Stimulated activated naive CD4-positive, alpha-beta T cell treated with Interleukin-2 at 50 U/mL for 16 hours (primary cell): Measurements from ENCODE around the gene ADAM30.

ENCODE experiments used
- DNase-seq: peaks from one replicate; lab custom pipeline; 2025; lab: John Stamatoyannopoulos, UW

ADAM30 gene

GRCh38 chr1:119896303-119896702, at the start of gene ADAM30:
Gene ADAM30, minus strand, starts transcription at chr1:119896515. Its CDS starts 179 bp downstream, at chr1:119896336.
- no peak for DNase-seq

DNA sequence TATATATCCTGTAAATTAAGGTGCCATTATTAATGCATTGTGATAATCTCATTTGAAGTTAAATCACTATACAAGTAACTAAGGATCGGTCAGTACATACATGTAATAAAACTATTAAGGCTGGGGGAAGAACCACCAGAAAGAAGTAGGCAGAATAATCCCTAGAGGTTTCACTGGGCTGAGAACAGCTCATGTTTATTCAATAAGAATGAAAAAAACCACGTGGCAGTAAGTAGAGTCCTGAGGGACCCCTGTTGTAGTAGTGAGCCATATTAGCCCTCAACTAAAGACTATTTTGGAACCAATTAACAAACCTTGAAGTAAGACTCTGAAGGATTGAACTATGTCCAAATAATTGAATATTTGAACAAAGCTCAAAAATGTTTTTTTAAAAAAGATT, 46.9 kb upstream of the ADAM30 start:
- DNase-seq, result no peak

DNA sequence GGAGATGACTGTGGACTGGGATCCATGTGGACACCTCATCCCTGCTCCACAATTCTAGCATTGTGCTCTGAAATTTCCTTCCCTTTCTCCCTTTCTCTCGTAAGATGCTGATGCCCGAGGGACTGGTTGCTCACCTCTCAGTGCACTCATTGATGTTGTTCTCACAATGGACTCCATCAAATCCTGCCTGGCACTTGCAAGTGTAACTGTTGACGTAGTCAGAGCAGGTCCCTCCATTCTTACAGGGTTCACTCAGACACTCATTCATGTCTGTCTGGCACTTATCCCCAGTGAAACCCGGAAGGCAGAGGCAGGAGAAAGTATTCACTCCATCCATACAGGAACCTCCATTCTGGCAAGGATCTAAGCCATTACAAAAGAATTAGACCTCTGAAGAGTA, 45.1 kb upstream of the ADAM30 start:
- DNase-seq, result no peak

DNA sequence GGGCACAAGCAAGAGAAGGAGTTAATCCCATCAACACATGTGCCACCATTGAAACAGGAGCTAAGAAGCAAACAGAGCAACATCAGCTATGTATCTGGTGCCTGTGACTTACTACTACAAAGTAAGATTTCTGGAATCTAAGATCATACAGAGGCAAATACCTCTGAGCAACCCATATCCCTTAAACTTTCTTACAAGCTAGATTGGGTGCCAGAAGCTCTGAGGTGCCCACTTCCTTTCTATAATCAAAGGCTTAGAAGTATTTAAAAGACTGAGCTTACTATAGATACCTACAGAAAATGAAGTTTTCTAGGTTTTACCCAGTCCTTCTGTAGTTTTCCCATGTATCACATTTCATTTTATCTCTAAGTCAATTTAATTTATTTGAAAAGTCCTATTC, 44.4 kb upstream of the ADAM30 start:
- DNase-seq, result no peak

DNA sequence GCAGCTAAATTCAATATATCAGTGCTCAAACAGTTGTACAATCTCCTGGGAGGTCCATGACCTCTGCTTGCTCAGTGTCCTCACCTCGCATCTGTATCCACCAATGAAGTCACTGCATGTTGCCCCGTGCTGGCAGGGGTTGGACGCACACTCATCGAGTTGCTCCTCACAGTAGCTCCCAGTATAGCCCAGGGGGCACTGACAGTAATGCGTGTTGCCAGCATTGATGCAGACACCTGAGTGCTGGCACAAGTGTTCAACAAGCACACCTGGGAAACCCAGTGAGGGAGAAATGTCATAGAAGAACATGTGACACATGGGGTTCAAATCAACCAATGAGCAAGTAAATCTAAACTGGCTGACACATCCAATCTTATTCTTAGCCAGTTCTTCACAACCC, 40.9 kb upstream of the ADAM30 start:
- DNase-seq, result no peak

- DNase-seq, result no peak
Observed at GRCh38 chr1:119935915-119936314, 39.6 kb upstream of the ADAM30 start.

GRCh38 chr1:119935373-119935772, 39.1 kb upstream of the ADAM30 start:
- no peak for DNase-seq

GRCh38 chr1:119933397-119933796, 37.1 kb upstream of the ADAM30 start:
- DNase-seq, result no peak

DNA sequence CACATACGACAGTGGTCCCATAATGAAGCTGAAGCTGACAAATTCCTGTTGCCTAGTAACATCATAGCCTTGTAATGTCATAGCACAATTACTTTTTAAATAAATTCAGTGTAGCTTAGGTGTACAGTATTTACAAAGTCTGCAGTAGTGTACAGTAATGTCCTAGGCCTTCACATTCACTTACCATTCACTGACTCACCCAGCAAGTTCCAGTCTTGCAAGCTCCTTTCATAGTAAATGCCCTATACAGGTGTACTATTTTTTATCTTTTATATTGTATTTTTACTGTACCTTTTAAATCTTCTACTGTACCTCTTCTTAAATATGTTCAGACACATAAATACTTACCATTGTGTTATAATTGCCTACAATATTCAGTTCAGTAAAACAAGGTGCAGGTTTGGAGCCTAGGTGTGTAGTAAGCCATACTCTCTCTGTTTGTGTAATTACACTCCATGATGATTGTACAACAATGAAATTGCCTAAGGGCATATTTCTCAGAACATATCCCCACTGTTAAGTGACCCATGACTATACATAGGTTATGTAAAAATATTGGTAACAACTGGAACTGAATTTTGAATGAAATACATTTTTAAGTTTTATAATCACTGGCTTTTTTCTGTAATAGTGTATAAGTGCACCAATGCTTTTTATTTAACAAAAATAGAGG, 33.5 kb upstream of the ADAM30 start:
- DNase-seq, result no peak

DNA sequence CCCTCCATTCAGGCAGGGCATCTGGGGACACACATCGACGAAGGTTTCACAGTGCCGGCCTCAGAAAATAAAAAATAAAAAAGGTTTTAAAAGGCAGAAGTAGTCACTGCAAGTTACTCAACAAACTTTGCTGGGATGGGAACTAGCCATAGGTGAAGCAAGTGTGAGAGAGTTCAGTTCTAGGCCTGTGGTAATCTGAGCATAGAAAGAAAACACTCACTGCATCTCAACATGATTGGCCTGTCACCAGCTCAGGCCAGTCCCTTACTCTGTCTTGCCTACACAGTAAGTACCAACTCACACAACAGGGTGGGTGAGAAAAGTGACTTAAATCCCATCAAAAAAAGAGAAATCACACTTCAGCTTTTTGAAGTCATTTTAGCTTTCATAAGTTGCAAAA, 30.2 kb upstream of the ADAM30 start:
- DNase-seq, result no peak

DNA sequence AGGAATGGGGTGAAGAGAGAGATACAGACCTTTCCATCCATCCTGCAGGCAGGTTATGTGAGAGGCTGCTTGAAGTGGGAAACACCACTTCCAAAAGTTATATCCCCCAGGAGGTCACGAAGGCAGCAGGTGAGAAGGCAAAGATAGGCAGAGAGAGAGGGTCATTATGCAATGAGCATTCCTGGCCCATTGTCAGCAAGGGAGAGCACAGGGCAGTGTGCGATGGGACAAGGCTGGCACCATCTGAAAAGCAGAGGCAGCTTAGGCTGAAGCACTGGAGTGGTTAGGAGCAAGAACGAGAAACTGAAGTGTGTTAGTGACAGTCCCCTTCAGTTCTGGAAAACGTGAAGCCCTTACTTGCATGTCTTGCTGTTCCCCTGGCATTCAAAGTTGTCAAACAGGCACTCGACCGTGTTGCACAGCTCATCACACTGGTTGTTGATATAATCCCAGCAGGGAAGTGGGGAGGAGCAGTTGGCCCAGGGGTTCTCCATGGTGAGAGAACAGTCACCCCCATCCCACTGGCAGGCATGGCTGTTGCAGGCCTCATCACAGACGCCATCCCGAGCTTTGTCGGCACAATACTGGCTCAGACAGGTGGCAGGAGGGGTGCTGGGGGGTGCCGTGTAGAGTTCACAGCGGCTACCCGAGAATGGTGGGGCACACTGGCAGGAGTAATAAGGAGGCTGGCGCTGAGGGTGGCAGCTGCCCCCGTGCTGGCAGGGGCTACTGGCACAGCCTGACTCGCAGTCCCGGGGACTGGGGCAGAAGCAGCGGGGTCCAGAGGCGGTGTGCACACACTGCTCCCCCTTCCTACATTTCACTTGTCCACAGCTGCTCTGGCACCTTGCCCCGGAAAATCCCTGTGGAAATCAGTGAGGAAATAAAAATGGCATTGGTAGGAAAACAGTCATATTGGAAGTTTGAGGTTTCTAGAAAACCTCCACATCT, 28.9 kb upstream of the ADAM30 start:
- no peak for DNase-seq

DNA sequence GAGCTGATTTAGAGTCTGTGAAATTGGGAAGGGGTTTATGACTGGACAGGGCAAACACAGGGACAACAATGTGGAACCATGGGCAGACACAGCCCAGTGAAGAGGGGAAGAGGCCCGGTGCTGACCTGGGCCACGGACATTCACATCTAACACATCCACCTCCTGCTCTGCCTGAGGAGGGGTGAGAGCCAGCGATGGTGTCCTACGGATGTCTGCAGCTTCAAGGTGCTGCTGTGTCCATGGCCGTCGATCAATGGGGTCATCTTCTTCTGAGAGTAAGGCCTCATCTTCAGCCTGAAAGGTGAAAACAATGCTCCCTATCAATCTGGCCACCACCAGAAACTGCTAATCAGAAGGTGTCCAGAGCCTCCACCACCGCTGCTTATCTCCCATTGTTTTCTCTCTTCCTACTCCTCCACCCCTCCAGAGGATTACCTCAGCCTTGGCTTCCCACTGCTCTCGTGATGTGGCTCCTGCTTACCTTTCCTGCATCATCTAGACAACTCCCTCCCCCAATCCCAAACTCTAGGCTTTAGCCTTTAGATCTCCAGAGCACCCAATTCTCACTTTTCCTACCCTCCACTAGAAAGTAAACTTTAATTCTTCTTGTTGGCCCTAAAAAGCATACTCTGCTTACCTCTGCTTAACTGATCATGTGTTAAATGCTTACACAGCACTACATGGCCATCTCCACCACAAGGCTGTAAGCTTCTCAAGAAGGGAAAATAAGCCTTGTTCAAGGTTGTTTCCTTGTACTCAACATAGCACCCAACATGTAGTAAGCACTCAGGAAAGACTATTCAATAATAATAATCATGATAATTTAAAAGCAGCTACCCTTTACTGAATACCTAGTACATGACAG, 24.0 kb upstream of the ADAM30 start:
- DNase-seq, result no peak

GRCh38 chr1:119919241-119919640, 22.9 kb upstream of the ADAM30 start:
- no peak for DNase-seq

DNA sequence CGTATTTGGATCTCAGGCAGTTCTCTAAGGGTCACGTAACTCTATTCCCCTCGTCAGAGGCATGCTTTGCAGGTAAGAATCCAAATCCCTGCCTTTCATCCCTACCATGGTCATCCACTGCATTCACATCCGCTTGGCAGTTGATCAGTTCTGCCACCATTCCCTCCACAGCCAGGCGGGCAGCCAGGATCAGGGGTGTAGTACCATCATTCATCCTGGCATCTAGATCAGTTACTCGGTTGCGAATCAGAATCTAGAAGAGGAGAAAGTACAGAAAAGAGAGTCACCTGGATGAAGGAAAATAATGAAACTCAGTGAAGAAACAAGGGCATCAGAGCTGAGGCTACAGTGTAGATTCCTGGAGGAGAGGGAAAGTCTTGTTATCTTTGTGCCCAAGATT, 22.0 kb upstream of the ADAM30 start:
- no peak for DNase-seq

DNA sequence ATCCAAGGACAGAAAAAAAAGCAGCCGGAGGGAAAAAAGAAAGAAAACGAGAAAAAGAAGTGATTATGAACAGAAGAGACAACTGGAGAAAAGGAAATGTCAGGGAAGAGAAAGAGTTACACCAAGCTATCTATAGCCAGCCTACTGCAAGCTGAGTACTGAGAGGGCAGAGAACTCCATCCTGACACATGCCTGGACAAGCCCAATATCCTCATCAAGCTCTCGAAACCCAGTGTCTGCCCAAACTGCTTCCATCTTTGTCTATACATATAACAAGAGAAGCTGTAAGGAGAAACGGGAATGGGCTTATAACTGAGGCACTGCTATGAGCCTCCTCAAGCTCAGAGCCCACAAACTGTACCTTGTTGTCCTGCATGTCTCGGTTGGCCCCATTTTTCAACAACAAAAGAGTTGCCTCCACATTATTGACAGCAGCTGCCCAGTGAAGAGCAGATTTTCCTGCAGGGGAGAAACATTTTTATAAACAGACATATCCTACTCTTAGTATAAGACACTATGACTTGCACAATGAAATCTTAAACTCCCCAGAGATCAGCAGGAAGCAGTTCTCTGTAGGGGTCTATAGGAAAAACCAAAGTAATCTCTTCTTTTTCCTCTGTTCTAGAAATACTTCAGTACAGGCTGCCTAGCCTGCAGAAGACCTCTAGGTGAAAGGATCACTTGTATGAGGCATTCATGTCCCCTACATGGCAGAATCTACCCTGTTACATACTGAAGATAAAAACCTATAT, 21.2 kb upstream of the ADAM30 start:
- no peak for DNase-seq

- no peak for DNase-seq
Observed at GRCh38 chr1:119915517-119915916, 19.2 kb upstream of the ADAM30 start.

DNA sequence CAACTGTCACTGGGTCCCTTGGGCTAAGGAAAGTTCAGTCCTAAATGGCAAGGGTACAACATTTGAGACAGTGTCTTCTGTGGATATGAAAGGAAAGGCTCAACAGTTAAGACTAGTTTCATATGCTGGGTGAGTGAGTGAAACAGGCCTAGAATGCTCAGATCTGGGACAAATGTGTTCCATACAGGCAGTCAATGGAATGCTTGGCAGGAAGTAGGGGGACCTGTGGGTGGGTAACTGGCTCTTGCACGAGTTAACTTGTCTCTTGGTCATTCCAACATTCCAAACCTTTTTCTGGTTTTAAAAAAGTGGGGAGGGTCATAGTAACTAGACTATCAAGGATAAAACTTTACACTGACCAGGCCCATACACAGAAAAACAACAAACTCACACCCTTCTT, 17.8 kb upstream of the ADAM30 start:
- DNase-seq, result no peak

- DNase-seq, result no peak
Observed at GRCh38 chr1:119912963-119913362, 16.6 kb upstream of the ADAM30 start.

DNA sequence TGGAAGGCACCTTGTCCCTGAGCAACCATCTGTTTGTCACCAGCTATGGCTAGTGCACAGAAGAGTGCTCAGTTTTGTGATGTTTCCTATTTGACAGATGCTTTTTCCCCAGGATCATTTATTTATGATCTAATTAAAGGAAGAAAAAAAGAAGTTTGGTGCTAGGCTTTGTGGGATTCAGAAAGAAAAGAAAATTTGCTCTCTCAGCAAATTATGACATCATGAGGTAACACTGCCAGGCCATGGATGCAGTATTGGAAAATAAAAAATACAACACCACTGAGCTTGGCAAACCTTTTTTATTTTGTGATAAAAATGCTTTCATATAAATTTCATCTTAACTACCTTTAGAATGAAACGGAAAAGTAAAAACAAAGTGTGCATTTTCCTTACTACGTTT, 15.5 kb upstream of the ADAM30 start:
- DNase-seq, result no peak

DNA sequence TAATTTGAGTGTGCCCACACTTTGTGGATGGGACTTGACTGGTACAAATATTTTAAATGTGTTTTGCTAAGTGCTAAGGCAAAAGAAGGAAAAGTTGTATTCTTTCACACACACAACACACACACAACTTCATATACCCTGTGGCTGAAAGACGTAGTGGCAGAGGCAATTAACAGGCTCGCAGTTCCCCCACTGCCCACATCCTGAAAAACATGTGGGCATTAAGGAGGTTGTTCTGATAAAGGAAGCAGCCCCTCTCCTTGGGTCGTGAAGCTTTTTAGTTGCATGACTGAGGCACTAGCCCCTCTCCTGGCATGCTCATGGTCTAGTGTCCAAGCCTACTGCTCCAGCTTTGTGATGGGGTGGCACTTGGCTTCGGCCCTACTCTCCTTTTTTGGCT, 14.3 kb upstream of the ADAM30 start:
- DNase-seq, result no peak

GRCh38 chr1:119909890-119910596, 13.7 kb upstream of the ADAM30 start:
- DNase-seq, result no peak
